CD4-positive, alpha-beta T cell treated with Interleukin-2 at 100 ng/mL for 4 hours (primary cell): Measurements from ENCODE around the gene ETV5.
"Not testable (repeated sequence)": the region's sequence is repeated elsewhere in the genome, so short reads cannot be mapped to it uniquely, and the experiment has no call there.

Source experiments
- DNase-seq: peaks from one replicate; pipeline ENCODE4 v3.0.0-alpha.2; 2020; ENCODE audit warnings: low spot score

ETV5 gene

GRCh38 chr3:186067360-186068242 lies 41.3 kb downstream of the ETV5 start:
- no peak for DNase-seq

DNA sequence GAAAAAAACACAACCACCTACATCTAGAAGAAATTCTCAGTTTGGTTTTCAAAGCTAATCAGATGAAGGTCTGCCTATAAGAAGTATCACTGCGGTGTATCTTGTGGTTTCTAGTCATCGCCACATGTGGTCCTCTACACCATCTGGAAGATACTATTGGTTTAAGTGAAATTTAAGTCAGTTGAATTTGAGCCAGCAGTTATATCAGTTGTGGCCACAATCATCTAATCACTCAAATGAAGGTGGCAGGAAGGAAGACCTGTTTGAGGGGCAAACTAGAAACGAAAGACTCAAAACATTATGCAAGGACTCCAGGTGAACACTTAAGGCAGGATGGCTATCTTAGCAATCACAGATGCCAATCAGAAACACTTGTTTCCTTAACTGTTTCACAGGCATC lies 48.7 kb downstream of the ETV5 start:
- peak; percentile 1 for DNase-seq

GRCh38 chr3:186059192-186059591 lies 49.7 kb downstream of the ETV5 start:
- DNase-seq, result no peak

DNA sequence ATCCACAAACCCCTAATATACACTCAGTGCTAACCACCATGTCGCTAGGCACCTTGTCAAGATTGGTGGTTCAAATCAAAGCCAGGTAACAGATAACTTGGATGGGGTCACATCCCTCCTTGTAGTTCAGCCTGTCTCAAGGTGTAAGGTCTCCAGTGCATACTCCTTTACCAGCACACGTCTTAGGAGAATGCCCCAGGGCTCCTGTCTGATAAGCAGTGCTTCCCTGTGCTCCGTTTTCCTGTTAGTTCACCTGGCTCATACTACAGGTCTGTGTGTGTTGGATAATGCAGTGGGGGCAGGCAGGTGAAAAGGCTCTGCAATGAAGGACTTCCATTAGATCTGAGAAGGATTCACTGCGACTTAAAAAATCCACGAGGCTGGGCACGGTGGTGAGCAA lies 50.7 kb downstream of the ETV5 start:
- no peak for DNase-seq

- DNase-seq, result no peak
Observed at GRCh38 chr3:186057594-186057993, 51.3 kb downstream of the ETV5 start.

DNA sequence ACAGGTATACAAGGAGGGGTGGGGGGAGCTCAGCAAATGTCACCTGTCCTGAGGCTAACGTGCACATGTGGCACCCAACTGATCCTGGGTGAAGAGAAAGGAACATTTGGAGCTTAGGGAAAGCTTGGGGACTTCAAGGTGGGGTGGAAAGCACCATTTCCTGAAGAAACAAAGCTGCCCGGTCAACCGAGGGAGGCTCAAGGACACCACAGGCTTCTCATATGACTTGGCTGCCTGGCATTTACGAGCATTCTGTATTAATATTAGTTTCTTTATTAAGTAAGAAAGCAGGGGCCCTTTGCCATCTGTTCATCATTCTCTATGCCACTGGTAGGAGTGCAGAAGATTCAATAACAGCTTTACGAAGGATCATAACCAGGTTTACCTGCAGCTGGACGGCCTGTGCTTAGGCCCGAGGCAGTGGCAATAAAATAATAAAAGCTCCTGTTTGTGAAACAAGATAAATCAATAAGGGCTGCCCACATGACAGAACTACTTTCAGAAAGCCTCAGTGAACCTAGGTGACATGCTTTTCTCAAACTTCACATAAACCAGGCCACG lies 54.0 kb downstream of the ETV5 start:
- DNase-seq, result no peak

DNA sequence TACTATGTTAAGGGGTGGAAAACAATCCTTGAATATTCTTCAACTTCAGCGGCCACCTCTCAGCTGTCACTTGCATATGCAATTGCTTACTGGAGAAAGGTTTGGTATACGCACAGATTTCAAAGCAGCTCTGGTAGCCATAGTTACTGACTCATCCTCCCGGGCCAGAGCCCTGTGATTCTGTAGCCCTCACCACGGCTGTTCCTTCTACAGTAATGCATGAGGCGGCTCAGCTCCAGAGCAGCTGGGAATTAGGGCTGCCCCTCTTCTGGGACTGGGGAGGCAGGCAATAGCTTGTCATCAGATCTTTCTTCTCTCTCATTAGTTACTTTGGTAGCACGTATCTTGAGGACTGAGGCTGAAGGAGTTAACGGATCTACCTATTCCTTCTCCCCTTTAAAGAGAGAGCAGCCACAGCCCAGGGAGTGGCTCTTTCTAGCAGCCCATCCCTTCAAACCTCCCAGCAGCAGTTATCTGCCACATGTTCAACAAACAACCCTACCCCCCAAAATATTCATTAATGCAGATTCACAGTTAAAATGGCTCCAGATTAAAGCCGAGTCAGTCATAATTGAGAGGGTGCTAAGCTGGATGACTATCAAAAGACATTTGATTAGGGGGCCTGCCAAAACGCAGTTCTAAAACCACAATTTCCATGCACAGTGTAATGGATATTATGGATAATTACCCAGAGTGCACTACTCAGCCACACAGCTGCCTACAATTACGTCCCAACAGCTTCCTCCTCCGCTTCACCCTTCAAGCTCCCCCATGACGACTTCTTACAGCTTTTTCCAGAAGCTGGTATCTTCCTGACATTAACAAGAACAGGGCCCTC lies 54.7 kb downstream of the ETV5 start:
- no peak for DNase-seq

GRCh38 chr3:186052096-186052840 lies 56.6 kb downstream of the ETV5 start:
- no peak for DNase-seq

DNA sequence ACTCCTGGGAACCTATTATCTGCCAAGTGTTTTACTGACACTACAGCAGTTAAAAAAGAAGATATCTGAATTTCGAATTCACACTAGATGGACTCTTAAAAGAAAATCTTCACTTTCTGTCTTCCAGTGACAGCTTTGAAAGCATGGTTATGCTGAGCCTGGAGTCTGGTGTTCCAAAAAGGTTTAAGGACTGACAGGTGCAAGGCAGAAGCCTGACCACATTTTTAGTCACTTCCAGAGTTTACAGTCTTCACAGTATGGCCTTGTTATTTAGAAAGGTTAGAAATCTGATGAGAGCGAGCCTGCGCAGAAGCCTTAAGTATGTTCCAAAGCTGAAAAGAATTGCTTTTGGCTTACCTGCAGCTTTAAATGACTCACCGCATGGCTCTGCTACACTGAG lies 59.9 kb downstream of the ETV5 start:
- DNase-seq, result no peak

GRCh38 chr3:186048119-186048518 lies 60.8 kb downstream of the ETV5 start:
- no peak for DNase-seq

DNA sequence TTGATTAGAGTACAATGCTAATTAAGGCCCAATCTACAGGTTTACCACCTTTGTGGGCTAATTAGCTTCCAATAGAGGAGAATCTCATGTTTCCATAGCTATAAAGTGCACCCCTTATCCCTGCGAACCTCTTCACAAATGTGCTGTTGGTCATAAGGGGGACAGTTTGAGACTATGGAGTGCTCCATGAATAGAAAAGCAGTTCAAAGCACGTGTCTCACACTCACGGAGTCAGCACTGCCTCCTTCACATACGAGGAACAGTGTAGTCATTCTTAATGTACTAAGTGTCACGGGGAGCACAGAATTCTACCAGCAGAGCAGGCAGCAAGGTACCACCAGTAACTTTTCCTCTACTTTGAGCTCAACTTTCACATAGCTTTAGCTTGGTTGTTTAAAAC lies 62.1 kb downstream of the ETV5 start:
- DNase-seq, result no peak

GRCh38 chr3:186044968-186045367 lies 63.9 kb downstream of the ETV5 start:
- DNase-seq, result no peak

GRCh38 chr3:186044427-186044826 lies 64.5 kb downstream of the ETV5 start:
- DNase-seq, result no peak

DNA sequence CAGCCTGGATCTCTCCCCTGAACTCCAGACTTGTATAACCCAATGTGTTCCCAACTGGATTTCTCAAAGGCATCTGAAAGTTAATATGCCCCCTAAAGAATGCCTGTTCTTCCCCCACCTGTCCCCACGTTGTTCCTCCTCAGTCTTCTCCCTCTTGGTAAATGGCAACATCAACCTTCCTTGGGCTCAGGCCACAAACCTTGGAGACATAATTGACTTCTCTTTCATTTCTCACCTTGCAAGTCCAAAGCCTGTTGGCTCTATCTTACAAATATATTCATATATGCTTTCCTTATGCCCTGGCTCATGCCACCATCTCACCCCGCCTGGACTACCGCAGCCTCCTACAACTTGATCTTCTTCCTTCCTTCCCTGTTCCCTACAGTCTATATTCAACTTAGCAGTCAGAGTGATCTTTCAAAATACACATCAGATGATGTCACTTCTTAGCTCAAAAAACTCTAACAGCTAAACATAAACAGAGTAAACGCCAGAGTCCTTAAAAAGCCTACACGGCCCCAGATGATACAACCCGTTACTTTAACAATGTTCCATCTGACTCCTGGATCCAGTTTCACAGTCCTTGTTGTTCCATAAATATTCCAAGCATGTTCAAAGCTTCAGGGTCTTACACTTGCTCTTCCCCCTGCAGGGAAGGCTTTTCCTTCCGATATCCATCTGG lies 66.2 kb downstream of the ETV5 start:
- no peak for DNase-seq

GRCh38 chr3:186042036-186042435 lies 66.9 kb downstream of the ETV5 start:
- no peak for DNase-seq

- DNase-seq, result no peak
Observed at GRCh38 chr3:186038360-186038759, 70.5 kb downstream of the ETV5 start.

GRCh38 chr3:186035277-186035676 lies 73.6 kb downstream of the ETV5 start:
- DNase-seq, result no peak

GRCh38 chr3:186032321-186032720 lies 76.6 kb downstream of the ETV5 start:
- no peak for DNase-seq

DNA sequence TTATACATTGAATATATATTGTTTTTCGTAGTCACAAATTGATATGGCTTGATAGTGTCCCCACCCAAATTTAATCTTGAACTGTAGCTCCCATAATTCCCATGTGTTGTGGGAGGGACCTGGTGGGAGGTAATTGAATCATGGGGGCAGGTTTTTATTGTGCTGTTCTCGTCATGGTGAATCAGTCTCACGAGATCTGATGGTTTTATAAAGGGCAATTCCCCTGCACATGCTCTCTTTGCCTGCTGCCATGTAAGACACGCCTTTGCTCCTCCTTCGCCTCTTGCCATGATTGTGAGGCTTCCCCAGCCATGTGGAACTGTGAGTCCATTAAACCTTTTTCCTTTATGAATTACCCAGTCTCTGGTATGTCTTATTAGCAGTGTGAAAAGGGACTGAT lies 82.9 kb downstream of the ETV5 start:
- not testable (repeated sequence) for DNase-seq

DNA sequence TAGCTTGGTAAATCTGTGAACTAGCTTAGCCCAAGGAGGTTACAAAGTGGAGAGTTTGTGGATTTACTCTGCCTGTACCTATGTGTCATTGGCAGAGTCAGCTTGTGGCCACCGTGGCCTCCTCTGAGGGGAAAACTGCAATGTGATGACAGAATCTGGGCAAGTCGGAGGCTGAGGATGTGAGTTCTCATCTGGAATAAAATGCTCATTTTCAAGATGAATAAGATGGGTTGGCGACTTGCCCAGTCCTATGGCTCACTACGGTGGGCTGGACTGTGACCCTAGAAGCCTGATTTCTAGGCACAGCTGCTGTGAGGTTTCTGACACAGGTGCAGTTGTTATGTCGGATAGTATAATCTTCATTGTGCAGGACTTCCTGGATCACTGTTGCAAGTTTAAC lies 83.7 kb downstream of the ETV5 start:
- no peak for DNase-seq

DNA sequence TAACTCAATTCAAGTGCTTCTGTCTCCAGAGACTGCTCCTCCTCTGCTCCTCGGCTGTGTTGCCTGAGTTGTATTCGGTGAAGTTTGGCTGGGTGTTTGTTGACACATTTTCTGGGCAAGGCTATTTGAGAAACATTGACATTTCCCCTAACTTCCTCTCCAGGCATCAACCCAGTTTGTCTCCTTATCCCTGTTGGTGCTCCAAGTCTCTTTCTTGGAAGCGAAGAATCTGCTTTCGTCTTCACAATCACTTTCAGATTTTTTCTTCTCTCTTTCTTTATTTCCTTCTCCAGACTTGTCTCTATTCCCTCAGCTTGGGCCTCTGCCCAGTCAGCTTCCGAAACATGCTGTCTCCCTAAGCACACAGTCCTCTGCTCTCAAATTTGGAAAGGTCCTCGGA lies 84.7 kb downstream of the ETV5 start:
- no peak for DNase-seq

GRCh38 chr3:186022931-186023330 lies 86.0 kb downstream of the ETV5 start:
- no peak for DNase-seq
